ENCODE data around the gene FGFR3.

GRCh38 chr4:1764670-1765069 lies 28.4 kb upstream of the FGFR3 start:
- TF ChIP-seq CTCF (IDR thresholded peaks at IDR 0.05; ENCODE audit: low read depth, low read length) (no peak), EZH2phosphoT487 (IDR thresholded peaks at IDR 0.05; ENCODE audit: low read depth) (no peak)
